ENCODE data around the gene PRB4.
"Not testable (repeated sequence)": the region's sequence is repeated elsewhere in the genome, so short reads cannot be mapped to it uniquely, and the experiment has no call there.

PRB4 gene

DNA sequence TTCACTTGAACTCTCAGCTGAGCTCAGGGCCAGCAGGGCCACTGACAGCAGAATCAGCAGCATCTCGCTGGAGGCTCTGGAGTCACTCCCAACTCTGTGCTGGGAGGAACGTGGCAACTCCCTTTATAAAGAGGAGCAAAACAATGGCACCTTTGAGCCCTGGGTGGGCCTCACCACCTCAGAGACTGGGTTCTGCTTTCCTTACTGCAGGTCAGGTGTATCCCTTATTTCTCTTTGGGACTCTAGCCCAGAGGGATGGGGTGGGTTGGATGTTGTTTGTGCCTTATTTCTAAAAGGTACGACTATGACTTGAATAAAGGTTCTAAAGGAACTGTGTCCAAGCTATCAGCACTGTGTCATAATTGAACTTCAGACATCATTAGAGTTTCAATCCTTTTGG is at the start of gene PRB4:
TSS of gene PRB4 (minus strand) at position 101 of the 400 bp plus-strand sequence. CDS start at position 63, 38 bp downstream.
- DNase-seq: no peak

DNA sequence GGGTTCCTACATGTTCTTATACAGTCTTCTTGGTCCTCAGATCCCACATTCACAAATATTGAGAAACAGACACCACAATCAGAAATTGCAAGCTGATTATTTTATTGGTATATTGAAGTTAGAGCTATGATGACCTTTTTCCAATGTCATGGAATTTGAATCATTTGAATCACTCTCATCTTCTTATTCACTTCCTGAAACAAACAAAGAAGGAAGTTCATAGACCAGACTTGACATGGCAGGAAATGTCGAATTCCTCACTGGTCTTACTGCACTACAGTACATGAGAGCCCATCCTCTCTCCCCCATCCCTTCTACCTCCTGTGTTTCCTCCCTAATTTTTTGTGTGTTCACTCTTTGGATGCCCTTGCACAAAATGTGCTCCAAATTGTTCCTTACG is 41.5 kb upstream of the PRB4 start:
- DNase-seq: not testable (repeated sequence)

DNA sequence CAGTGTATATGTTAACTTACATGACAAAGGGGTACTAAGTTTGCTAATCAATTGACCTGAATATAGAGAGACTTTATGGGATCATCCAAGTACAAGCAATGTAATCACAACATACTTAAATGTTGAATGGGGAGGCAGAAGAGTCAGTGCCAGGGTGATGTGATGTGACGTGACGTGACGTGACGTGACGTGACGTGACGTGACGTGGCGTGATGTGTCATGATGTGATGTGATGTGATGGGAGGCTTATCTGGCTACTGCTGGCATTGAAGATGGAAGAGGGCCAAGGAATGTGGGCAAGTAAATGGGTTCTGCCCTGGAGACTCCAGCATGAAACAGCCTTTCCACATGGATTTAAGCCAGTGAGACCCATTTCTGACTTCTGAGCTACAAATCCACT is 38.2 kb upstream of the PRB4 start:
- DNase-seq: no peak

DNA sequence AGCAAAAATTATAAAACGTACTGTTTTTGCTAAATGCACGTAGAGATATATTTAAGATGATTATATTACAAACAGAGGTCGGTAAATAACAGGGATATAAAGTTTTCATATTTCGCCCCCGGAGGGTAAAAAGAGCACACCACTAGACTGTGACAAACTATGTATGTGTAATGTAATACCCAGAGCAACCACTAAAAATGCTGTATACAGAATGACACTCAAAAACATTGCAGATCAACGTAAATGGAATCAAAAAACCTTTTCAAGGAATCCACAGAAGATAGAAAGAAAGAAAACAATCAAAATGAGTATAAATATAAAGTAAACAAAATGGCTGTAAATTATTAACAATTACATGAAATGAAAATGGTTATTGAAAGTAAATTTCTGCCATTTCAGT is 37.6 kb upstream of the PRB4 start:
- no peak for DNase-seq

DNA sequence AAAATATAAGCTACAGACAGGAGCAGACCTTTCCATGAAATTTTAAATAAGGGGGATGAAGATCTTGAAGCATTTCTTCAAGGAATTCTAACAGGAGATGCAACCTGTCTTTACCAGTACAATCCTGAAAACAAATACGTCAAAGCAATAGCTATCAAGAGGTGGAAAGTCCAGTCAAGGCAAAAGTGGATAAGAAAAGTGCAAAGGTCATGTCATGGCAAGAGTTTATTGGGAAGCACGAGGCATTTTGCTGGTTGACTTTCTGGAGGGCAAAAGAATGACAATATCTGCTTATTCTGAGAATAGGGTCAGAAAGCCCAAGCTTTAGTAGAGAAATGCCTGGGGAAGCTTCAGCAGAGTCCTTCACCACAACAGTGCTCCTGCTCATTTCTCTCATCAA is 34.3 kb upstream of the PRB4 start:
- DNase-seq: no peak

DNA sequence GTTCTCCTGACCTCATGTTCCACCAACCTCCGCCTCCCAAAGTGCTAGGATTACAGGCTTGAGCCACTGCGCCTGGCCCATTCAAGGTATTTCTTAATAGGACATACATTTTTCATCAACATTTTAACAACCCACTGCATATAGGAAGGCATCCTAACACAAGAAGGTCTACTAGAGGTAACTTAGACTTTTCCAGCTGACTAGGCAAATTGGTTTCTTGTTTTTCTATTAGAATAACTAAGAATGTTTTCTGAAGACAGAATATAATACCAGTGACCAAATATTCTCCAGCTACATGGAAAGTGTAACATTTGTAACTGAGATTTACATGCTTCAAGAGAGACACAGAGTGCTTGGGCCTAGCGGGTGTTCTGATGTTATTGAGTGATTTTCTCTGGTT is 14.2 kb upstream of the PRB4 start:
- no peak for DNase-seq

DNA sequence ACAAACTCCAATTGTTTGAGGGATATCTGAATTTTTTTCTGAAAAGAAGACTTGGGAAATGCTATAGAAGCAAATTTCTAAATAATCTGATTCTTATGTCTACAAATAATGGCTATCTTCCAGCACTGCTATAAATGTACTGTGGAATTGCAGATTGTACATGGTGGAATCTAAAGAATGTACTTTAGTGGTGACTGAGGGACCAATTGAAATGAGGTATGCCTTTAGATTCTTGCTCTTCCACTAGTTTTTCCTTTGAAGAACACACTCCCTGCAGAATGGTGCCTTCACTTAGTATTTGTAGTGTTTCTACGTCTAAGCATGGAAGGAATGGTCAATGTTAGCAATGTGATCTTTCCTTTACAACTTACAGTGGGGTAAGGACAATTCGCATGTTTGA is 11.7 kb upstream of the PRB4 start:
- no peak for DNase-seq

DNA sequence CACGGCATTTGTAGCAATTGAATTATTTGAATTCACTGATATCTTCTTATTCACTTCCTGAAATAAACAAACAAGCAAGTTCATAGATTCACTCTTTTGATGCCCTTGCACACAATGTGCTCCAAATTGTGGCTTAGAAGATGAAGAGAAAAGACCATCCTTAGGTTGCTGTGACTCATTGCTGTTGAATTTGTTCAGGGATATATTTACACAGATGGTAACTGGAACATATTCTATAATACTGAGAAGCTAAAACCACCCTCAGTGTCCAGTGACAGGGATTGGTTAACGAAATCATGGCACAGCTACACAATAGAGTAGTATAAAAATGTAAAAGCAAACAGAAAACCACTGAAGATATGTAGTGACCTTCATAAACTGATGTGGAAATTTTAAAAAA is 3.1 kb downstream of the PRB4 start:
- no peak for DNase-seq

DNA sequence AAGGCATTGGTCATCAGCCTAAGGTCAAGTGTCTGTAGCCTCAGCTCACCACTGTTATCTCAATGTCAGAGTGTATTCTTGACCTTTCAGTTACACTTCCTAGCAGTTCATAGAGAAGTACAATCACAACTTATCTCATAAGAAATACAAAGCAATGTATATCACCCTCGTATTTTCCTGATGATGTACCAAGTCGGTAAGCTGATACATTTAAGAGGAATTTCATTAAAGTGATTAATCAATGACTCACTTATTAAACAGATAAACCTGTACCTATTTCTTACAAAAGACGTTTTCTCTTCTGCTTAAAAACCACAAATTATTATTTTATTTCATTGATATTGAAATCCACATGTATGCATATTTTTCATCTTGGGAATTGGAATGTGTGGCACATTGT is 36.8 kb downstream of the PRB4 start:
- no peak for DNase-seq

DNA sequence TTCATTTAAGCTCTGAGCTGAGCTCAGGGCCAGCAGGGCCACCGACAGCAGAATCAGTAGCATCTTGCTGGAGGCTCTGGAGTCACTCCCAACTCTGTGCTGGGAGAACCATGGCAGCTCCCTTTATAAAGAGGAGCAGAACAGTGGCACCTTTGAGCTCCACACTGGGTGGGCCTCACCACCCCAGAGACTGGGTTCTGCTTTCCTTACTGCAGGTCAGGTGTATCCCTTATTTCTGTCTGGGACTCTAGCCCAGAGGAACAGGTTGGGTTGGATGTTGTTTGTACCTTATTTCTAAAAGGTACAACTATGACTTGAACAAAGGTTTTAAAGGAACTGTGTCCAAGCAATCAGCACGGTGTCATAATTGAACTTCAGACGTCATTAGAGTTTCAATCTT is 40.6 kb downstream of the PRB4 start, which contains the start of gene PRB3:
TSS of gene PRB3 (minus strand) at position 101 of the 400 bp plus-strand sequence. CDS start at position 63, 38 bp downstream.
- no peak for DNase-seq

DNA sequence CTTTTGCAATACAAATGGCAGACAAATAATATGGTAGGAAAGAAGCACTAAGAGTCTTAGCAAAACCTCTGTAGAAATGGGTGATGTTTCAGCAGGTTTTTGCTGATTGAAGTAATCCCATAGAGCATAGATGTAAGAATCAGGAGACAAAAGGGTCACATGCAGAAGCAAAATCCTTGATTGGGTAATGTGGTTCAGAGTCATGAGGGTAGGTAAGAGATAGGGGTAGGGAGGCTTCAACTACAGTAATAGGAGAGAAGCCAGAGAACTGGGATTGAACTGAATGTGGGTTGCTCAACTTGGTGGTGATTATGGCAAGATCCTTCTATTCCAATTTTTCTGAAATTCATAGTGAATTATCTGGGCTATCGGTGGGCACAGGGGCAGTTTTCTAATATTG is 45.7 kb downstream of the PRB4 start:
- DNase-seq: no peak
